ENCODE results near the gene TAS2R4. TPM values are rescaled to one million over a fixed set of nuclear protein-coding genes. Genes with fewer than 3 reads are reported as not detected.

TAS2R4 gene
- total RNA-seq, 1 experiment from 2014 or later = 0.72 TPM

DNA sequence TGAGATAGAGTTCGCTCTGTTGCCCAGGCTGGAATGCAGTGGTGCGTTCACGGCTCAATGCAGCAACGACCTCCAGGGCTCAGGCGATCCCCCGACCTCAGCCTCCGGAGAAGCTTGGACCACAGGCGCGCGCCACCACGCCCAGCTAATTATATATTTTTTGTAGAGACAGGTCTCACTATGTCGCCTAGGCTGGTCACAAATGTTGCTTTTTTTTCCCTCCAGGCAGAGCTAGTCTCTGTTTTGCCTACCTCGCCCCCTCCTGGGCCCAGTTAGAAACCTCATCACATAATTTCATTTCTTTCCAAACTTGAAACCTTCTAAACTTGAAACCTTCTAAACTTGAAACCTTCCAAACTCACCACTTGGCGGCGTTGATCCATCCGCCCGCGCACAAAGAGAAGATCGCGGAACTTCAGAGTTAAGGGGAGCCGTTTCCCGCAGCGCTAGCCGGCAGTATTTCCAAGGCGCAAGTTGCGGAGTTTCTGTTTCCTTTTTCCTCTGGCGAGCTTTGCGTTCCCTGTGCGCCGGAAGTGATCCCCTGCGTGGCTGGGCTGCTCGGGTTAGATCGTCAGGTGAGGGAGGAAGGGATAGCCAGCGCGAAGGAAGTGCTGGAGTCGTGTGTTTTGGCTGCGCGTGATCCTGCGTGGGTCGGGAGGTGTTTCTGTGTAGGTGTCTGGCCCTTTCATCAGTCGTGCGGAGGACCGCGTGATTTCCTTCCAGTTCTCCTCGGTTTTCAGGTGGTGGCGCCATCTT lies 38.5 kb upstream of the TAS2R4 start, which contains the start of gene SSBP1 (continued):
- TF ChIP-seq, protein P1, sequence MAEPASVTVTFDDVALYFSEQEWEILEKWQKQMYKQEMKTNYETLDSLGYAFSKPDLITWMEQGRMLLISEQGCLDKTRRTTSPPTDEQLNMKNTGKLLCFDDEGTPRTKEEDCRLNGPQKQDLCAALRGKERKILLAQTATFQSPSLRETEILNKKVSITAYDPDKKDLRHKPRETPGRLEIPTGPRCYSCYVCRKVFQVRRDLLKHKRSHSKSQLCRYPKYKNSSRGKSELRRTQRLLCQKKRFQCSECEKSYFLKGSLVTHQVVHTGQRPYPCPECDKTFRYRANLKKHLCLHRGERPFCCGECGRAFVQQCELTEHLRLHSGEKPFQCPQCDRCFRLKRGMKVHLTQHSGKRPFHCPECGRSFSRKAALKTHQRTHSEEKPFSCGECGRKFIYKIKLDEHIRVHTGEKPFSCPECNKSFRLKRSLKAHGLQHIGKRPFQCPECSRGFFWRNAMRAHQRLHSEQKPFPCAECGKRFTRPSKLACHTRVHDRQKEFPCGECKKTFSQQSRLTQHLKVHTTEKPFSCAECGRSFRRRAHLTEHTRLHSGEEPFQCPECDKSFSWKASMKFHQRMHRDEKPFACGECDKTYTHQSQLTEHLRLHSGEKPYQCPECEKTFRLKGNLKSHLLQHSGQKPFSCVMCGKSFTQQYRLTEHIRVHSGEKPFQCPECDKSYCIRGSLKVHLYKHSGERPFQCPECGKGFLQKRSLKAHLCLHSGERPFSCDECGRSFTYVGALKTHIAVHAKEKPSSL (CRISPR knock-in tag; conservative IDR thresholded peaks at IDR 0.05) = no peak
- TF ChIP-seq, protein P2, sequence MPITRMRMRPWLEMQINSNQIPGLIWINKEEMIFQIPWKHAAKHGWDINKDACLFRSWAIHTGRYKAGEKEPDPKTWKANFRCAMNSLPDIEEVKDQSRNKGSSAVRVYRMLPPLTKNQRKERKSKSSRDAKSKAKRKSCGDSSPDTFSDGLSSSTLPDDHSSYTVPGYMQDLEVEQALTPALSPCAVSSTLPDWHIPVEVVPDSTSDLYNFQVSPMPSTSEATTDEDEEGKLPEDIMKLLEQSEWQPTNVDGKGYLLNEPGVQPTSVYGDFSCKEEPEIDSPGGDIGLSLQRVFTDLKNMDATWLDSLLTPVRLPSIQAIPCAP (CRISPR knock-in tag; IDR thresholded peaks at IDR 0.05) = no peak
- no peak for TF ChIP-seq ZNF219 (CRISPR knock-in tag; IDR thresholded peaks at IDR 0.05; ENCODE audit: borderline replicate concordance)
- no peak for TF ChIP-seq ELF4 (CRISPR knock-in tag; IDR thresholded peaks at IDR 0.05; ENCODE audit: low read depth)
- TF ChIP-seq ETV6 (CRISPR knock-in tag; IDR thresholded peaks at IDR 0.05) = peak; percentile 97
- TF ChIP-seq FOXP1 (CRISPR knock-in tag; IDR thresholded peaks at IDR 0.05; ENCODE audit: borderline replicate concordance) = peak; percentile 79; the same call in 1 of the 2 replicates
- no peak for TF ChIP-seq OVOL2 (CRISPR knock-in tag; IDR thresholded peaks at IDR 0.05; ENCODE audit: borderline replicate concordance)
- no peak for TF ChIP-seq ZNF121 (CRISPR knock-in tag; IDR thresholded peaks at IDR 0.05)
- peak; percentile 74; the same call in 1 of the 2 replicates for TF ChIP-seq NR2C2 (CRISPR knock-in tag; IDR thresholded peaks at IDR 0.05)
- no peak for TF ChIP-seq SOX15 (CRISPR knock-in tag; IDR thresholded peaks at IDR 0.05)
- TF ChIP-seq, protein P3, sequence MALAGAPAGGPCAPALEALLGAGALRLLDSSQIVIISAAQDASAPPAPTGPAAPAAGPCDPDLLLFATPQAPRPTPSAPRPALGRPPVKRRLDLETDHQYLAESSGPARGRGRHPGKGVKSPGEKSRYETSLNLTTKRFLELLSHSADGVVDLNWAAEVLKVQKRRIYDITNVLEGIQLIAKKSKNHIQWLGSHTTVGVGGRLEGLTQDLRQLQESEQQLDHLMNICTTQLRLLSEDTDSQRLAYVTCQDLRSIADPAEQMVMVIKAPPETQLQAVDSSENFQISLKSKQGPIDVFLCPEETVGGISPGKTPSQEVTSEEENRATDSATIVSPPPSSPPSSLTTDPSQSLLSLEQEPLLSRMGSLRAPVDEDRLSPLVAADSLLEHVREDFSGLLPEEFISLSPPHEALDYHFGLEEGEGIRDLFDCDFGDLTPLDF (CRISPR knock-in tag; IDR thresholded peaks at IDR 0.05) = no peak
- TF ChIP-seq, protein P4, sequence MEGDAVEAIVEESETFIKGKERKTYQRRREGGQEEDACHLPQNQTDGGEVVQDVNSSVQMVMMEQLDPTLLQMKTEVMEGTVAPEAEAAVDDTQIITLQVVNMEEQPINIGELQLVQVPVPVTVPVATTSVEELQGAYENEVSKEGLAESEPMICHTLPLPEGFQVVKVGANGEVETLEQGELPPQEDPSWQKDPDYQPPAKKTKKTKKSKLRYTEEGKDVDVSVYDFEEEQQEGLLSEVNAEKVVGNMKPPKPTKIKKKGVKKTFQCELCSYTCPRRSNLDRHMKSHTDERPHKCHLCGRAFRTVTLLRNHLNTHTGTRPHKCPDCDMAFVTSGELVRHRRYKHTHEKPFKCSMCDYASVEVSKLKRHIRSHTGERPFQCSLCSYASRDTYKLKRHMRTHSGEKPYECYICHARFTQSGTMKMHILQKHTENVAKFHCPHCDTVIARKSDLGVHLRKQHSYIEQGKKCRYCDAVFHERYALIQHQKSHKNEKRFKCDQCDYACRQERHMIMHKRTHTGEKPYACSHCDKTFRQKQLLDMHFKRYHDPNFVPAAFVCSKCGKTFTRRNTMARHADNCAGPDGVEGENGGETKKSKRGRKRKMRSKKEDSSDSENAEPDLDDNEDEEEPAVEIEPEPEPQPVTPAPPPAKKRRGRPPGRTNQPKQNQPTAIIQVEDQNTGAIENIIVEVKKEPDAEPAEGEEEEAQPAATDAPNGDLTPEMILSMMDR (IDR thresholded peaks at IDR 0.05) = no peak; the same call in 1 of the 2 replicates
- TF ChIP-seq ZNF396 (CRISPR knock-in tag; IDR thresholded peaks at IDR 0.05; ENCODE audit: borderline replicate concordance) = no peak

DNA sequence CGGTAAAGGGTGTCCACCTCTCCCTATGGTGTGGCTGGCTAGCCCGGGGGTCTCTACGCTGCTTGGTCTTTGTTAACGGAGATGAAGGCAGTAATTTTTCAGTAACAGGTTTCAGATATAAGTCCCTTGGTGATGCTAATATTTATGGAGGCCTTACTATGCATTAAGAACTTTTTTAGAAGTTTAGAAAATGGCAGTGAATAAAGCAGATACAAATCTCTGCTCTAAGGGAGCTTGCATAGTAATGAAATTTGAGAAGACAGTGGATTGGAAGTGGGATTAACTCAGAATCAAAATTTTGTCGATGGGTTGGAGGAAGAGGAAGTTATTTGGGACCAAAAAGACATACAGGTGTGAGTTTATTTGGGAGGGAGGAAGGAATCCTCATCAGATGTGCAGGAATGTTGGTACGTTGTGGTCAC lies 37.9 kb upstream of the TAS2R4 start:
- POLR2A ChIA-PET = interaction anchor here (1.0 to 1.2 kb wide), 3 partner anchors 13 to 137 kb away, joined by 3 to 6 read pairs (median 3); partner anchors contain the start of gene DENND11
- H3K27me3 Mint-ChIP-seq (ENCODE audit: low read depth) = no peaks in the 10 kb centered on the region
- H3K36me3 Mint-ChIP-seq = peaks cover 41% of the 10 kb centered on the region
- peaks cover 21% of the 10 kb centered on the region for H3K4me1 Mint-ChIP-seq
- CTCF ChIA-PET = interaction anchor here (0.8 to 2.8 kb wide), 17 partner anchors 9 to 447 kb away, joined by 3 to 26 read pairs (median 5); partner anchors contain the start of genes AGK, DENND11 and TAS2R3
- no peaks in the 10 kb centered on the region for H3K9me3 Mint-ChIP-seq
- H3K27ac Mint-ChIP-seq = peak overlapping the region; percentile 98
- H3K4me3 Mint-ChIP-seq = peak overlapping the region; percentile 95
- DNase-seq (ENCODE audit: low spot score) = no peak
- TF ChIP-seq ZNF263 (CRISPR knock-in tag; IDR thresholded peaks at IDR 0.05; ENCODE audit: low read depth) (no peak), ZNF423 (CRISPR knock-in tag; IDR thresholded peaks at IDR 0.05) (no peak), ZNF232 (CRISPR knock-in tag; IDR thresholded peaks at IDR 0.05) (no peak), ZNF317 (CRISPR knock-in tag; IDR thresholded peaks at IDR 0.05; ENCODE audit: borderline replicate concordance, low read depth) (no peak), RORB (CRISPR knock-in tag; IDR thresholded peaks at IDR 0.05) (no peak), SMAD4 (CRISPR knock-in tag; IDR thresholded peaks at IDR 0.05) (no peak), SMAD3 (CRISPR knock-in tag; IDR thresholded peaks at IDR 0.05; ENCODE audit: borderline replicate concordance) (no peak), MXD4 (CRISPR knock-in tag; IDR thresholded peaks at IDR 0.05; ENCODE audit: borderline replicate concordance) (no peak), NFYB (CRISPR knock-in tag; conservative IDR thresholded peaks at IDR 0.05; ENCODE audit: low read depth) (no peak), ZNF396 (CRISPR knock-in tag; IDR thresholded peaks at IDR 0.05; ENCODE audit: borderline replicate concordance) (no peak), TCF7 (CRISPR knock-in tag; IDR thresholded peaks at IDR 0.05; ENCODE audit: low read depth) (no peak)
- TF ChIP-seq, protein P5, sequence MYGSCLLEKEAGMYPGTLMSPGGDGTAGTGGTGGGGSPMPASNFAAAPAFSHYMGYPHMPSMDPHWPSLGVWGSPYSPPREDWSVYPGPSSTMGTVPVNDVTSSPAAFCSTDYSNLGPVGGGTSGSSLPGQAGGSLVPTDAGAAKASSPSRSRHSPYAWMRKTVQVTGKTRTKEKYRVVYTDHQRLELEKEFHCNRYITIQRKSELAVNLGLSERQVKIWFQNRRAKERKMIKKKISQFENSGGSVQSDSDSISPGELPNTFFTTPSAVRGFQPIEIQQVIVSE (CRISPR knock-in tag; IDR thresholded peaks at IDR 0.05; ENCODE audit: borderline replicate concordance) = no peak
- TF ChIP-seq, protein P6, sequence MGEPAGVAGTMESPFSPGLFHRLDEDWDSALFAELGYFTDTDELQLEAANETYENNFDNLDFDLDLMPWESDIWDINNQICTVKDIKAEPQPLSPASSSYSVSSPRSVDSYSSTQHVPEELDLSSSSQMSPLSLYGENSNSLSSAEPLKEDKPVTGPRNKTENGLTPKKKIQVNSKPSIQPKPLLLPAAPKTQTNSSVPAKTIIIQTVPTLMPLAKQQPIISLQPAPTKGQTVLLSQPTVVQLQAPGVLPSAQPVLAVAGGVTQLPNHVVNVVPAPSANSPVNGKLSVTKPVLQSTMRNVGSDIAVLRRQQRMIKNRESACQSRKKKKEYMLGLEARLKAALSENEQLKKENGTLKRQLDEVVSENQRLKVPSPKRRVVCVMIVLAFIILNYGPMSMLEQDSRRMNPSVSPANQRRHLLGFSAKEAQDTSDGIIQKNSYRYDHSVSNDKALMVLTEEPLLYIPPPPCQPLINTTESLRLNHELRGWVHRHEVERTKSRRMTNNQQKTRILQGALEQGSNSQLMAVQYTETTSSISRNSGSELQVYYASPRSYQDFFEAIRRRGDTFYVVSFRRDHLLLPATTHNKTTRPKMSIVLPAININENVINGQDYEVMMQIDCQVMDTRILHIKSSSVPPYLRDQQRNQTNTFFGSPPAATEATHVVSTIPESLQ (CRISPR knock-in tag; IDR thresholded peaks at IDR 0.05) = no peak
- TF ChIP-seq, protein P7, sequence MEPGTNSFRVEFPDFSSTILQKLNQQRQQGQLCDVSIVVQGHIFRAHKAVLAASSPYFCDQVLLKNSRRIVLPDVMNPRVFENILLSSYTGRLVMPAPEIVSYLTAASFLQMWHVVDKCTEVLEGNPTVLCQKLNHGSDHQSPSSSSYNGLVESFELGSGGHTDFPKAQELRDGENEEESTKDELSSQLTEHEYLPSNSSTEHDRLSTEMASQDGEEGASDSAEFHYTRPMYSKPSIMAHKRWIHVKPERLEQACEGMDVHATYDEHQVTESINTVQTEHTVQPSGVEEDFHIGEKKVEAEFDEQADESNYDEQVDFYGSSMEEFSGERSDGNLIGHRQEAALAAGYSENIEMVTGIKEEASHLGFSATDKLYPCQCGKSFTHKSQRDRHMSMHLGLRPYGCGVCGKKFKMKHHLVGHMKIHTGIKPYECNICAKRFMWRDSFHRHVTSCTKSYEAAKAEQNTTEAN (CRISPR knock-in tag; IDR thresholded peaks at IDR 0.05) = no peak
- ATAC-seq = peak; percentile 64

Measured in WTC11 (cell line).